Activated CD8-positive, alpha-beta T cell treated with anti-CD3 and anti-CD28 coated beads for 36 hours (primary cell): ENCODE results near the gene TMEM207. TPM values are rescaled to one million over a fixed set of nuclear protein-coding genes. Genes with fewer than 3 reads are reported as not detected.

Experiments
- ATAC-seq: fragments of 200-7000 bp; cut with Tn5 transposase; one replicate; pipeline ENCODE4 v1.10.0; 2021; ENCODE audit warnings: mild to moderate bottlenecking, moderate library complexity
- CTCF ChIA-PET: fragments of 350-600 bp; sonication (Branson Sonifier 250); formaldehyde crosslinking; loops from one replicate; lab custom pipeline; 2021; ENCODE audit warnings: antibody characterized with exemption; lab: Charles Lee
- POLR2A ChIA-PET: fragments of 350-600 bp; sonication (Branson Sonifier 250); formaldehyde crosslinking; loops from one replicate; lab custom pipeline; 2021; ENCODE audit warnings: antibody characterized with exemption; lab: Charles Lee
- DNase-seq: peaks from one replicate; pipeline ENCODE4 v3.0.0-alpha.2; 2020
- H3K27ac Mint-ChIP-seq: one replicate; pipeline ENCODE4 v1.8.0; 2021; ENCODE audit warnings: mild to moderate bottlenecking, mixed read lengths
- H3K27me3 Mint-ChIP-seq: one replicate; pipeline ENCODE4 v1.8.0; 2021; ENCODE audit warnings: mixed read lengths
- H3K36me3 Mint-ChIP-seq: one replicate; pipeline ENCODE4 v1.8.0; 2021; ENCODE audit warnings: low read depth, mixed read lengths
- H3K4me1 Mint-ChIP-seq: one replicate; pipeline ENCODE4 v1.8.0; 2021; ENCODE audit warnings: low read depth, mixed read lengths
- H3K4me3 Mint-ChIP-seq: one replicate; pipeline ENCODE4 v1.8.0; 2021; ENCODE audit warnings: mild to moderate bottlenecking, moderate library complexity, mixed read lengths
- H3K9me3 Mint-ChIP-seq: one replicate; pipeline ENCODE4 v1.8.0; 2021; ENCODE audit warnings: mixed read lengths
- CTCF ChIP-seq: fragments of 200-600 bp; IDR thresholded peaks from one replicate; pipeline ENCODE4 v1.8.0; 2022; ENCODE audit warnings: antibody characterized with exemption, mild to moderate bottlenecking
- intact Hi-C: fragments of 100-400 bp; cut with micrococcal nuclease; formaldehyde crosslinking; loops from one replicate; pipeline ENCODE4 v1.10.0; 2022
- total RNA-seq, 2 experiments: library from RNA; stranded (reverse); gene quantifications; one replicate each; pipeline ENCODE4 v1.2.3, GENCODE V29; 2021

The TMEM207 gene
- total RNA-seq, 2 experiments from 2014 or later = not detected

GRCh38 chr3:190467922-190468321 is 18.2 kb upstream of the TMEM207 start:
- intact Hi-C loops = no loop called here
- ChIA-PET CTCF (no interaction called here), POLR2A (no interaction called here)
- Mint-ChIP-seq H3K4me3 (no peak overlapping the region), H3K27ac (no peak overlapping the region), H3K9me3 (peaks cover 1% of the 10 kb centered on the region), H3K36me3 (no peaks in the 10 kb centered on the region), H3K4me1 (no peaks in the 10 kb centered on the region), H3K27me3 (peaks cover 20% of the 10 kb centered on the region)
- DNase-seq (no peak), ATAC-seq (no peak)
- TF ChIP-seq CTCF = no peak

- no peak for TF ChIP-seq CTCF
- H3K9me3 Mint-ChIP-seq = no peaks in the 10 kb centered on the region
- intact Hi-C loops = no loop called here
- CTCF ChIA-PET = no interaction called here
- H3K4me3 Mint-ChIP-seq = no peak overlapping the region
- no peaks in the 10 kb centered on the region for H3K36me3 Mint-ChIP-seq
- no peaks in the 10 kb centered on the region for H3K4me1 Mint-ChIP-seq
- no peak for ATAC-seq
- H3K27me3 Mint-ChIP-seq = peaks cover 23% of the 10 kb centered on the region
- no peak for DNase-seq
- POLR2A ChIA-PET = no interaction called here
- H3K27ac Mint-ChIP-seq = no peak overlapping the region
These were observed 8.3 kb upstream of the TMEM207 start for GRCh38 chr3:190458040-190458439.

GRCh38 chr3:190456770-190457169 is 7.1 kb upstream of the TMEM207 start:
- ATAC-seq (no peak), DNase-seq (no peak)
- intact Hi-C loops = no loop called here
- H3K27me3 Mint-ChIP-seq = peaks cover 17% of the 10 kb centered on the region
- no peak for TF ChIP-seq CTCF
- H3K4me3 Mint-ChIP-seq = no peak overlapping the region
- no peaks in the 10 kb centered on the region for H3K9me3 Mint-ChIP-seq
- POLR2A ChIA-PET = no interaction called here
- H3K4me1 Mint-ChIP-seq = no peaks in the 10 kb centered on the region
- no peak overlapping the region for H3K27ac Mint-ChIP-seq
- no peaks in the 10 kb centered on the region for H3K36me3 Mint-ChIP-seq
- CTCF ChIA-PET = no interaction called here

GRCh38 chr3:190455828-190456227 is 6.1 kb upstream of the TMEM207 start:
- Mint-ChIP-seq H3K36me3 (no peaks in the 10 kb centered on the region), H3K9me3 (no peaks in the 10 kb centered on the region), H3K27me3 (peaks cover 17% of the 10 kb centered on the region), H3K27ac (no peak overlapping the region), H3K4me3 (no peak overlapping the region), H3K4me1 (no peaks in the 10 kb centered on the region)
- ATAC-seq = no peak
- no peak for DNase-seq
- intact Hi-C loops = no loop called here
- ChIA-PET CTCF (no interaction called here), POLR2A (no interaction called here)
- no peak for TF ChIP-seq CTCF

- ATAC-seq = no peak
- no peak for DNase-seq
- Mint-ChIP-seq H3K36me3 (no peaks in the 10 kb centered on the region), H3K9me3 (no peaks in the 10 kb centered on the region), H3K27me3 (peaks cover 3% of the 10 kb centered on the region), H3K27ac (no peak overlapping the region), H3K4me1 (peaks cover 7% of the 10 kb centered on the region), H3K4me3 (no peak overlapping the region)
- intact Hi-C loops = no loop called here
- no peak for TF ChIP-seq CTCF
- ChIA-PET POLR2A (no interaction called here), CTCF (no interaction called here)
These were observed 1.4 kb downstream of the TMEM207 start for GRCh38 chr3:190448256-190448655.
